22Rv1 (cell line): Measurements from ENCODE around the gene MAP6D1.

Experiments used
- CTCF ChIP-seq: fragments of 450-650 bp; IDR thresholded peaks from 2 replicates; pipeline ENCODE4 v1.5.1; 2017; ENCODE audit warnings: mild to moderate bottlenecking
- ZFX ChIP-seq: fragments of 450-650 bp; IDR thresholded peaks from 2 replicates; pipeline ENCODE4 v1.6.1; 2017; ENCODE audit warnings: antibody characterized with exemption, borderline replicate concordance

GRCh38 chr3:183777016-183777618, 48.3 kb downstream of the MAP6D1 start:
- TF ChIP-seq CTCF: no peak
- TF ChIP-seq ZFX: no peak
